GM12878 (cell line): ENCODE measurements around the gene TNFRSF8. TPM values are rescaled to one million over a fixed set of nuclear protein-coding genes. Genes with fewer than 3 reads are reported as not detected.

Experiments
- ASH2L ChIP-seq: fragments of 300-600, 200-600 bp; sonication (generic); IDR thresholded peaks from 2 replicates; pipeline ENCODE4 v1.6.1; 2017; ENCODE audit warnings: low read depth, mild to moderate bottlenecking, borderline replicate concordance
- BHLHE40 ChIP-seq, 2 experiments: fragments of 450-650 bp in 1 of 2; IDR thresholded peaks; 2 replicates each; pipeline ENCODE4 v1.6.1; 2011 to 2017; ENCODE audit warnings: low read depth in 2 of 2, borderline replicate concordance in 1 of 2, improper control_type of control experiment in 1 of 2, low read length in 1 of 2, mild to moderate bottlenecking in 1 of 2
- CEBPB ChIP-seq, 2 experiments: fragments of 150-350 bp in 1 of 2; IDR thresholded peaks; 2 replicates each; pipeline ENCODE4 v1.6.1; 2012 to 2014; ENCODE audit warnings: low read depth in 2 of 2, low read length in 2 of 2, borderline replicate concordance in 1 of 2, inconsistent platforms in 1 of 2
- EED ChIP-seq: sonication (generic); IDR thresholded peaks from 2 replicates; pipeline ENCODE4 v1.6.1; 2016; ENCODE audit warnings: antibody characterized with exemption, low read depth
- ESRRA ChIP-seq: IDR thresholded peaks from 2 replicates; pipeline ENCODE4 v1.6.1; 2012; ENCODE audit warnings: mild to moderate bottlenecking, low read length, improper control_type of control experiment
- ETV6 ChIP-seq, 2 experiments: fragments of 450-650 bp in 1 of 2; IDR thresholded peaks in 1 of 2; conservative IDR thresholded peaks in 1 of 2; 2 replicates each; pipeline ENCODE4 v1.6.1; 2014; ENCODE audit warnings: antibody characterized with exemption in 1 of 2, borderline replicate concordance in 1 of 2, low read depth in 1 of 2, mild to moderate bottlenecking in 1 of 2, moderate library complexity in 1 of 2
- EZH2 ChIP-seq: IDR thresholded peaks from 2 replicates; pipeline ENCODE4 v1.6.1; 2012; ENCODE audit warnings: low read depth, mild to moderate bottlenecking, control low read depth, inconsistent platforms, low read length, borderline replicate concordance; ENCODE audit not compliant: control insufficient read depth
- FOXM1 ChIP-seq: IDR thresholded peaks from 2 replicates; pipeline ENCODE4 v1.6.1; 2012; ENCODE audit warnings: low read depth, mild to moderate bottlenecking, inconsistent platforms, low read length, moderate library complexity
- GATAD2B ChIP-seq: fragments of 450-650 bp; conservative IDR thresholded peaks from 2 replicates; pipeline ENCODE4 v1.6.1; 2017; ENCODE audit warnings: low read depth, mild to moderate bottlenecking, moderate library complexity
- HDGF ChIP-seq: fragments of 450-650 bp; IDR thresholded peaks from 2 replicates; pipeline ENCODE4 v1.6.1; 2016; ENCODE audit warnings: antibody characterized with exemption
- LARP7 ChIP-seq: fragments of 450-650 bp; IDR thresholded peaks from 2 replicates; pipeline ENCODE4 v1.6.1; 2017; ENCODE audit warnings: mild to moderate bottlenecking
- NFIC ChIP-seq: IDR thresholded peaks from 2 replicates; pipeline ENCODE4 v1.6.1; 2012; ENCODE audit warnings: low read depth, mild to moderate bottlenecking, inconsistent platforms, low read length, moderate library complexity
- NR2C1 ChIP-seq: fragments of 450-650 bp; IDR thresholded peaks from 2 replicates; pipeline ENCODE4 v1.6.1; 2017; ENCODE audit warnings: antibody characterized with exemption, mild to moderate bottlenecking, moderate library complexity
- RB1 ChIP-seq: fragments of 450-650 bp; formaldehyde crosslinking; IDR thresholded peaks from 2 replicates; pipeline ENCODE4 v1.6.1; 2017; ENCODE audit warnings: mild to moderate bottlenecking, borderline replicate concordance
- RCOR1 ChIP-seq: conservative IDR thresholded peaks from 2 replicates; pipeline ENCODE4 v1.6.1; 2012; ENCODE audit warnings: low read depth, low read length, improper control_type of control experiment
- RELA ChIP-seq: fragments of 450-650 bp; IDR thresholded peaks from 2 replicates; pipeline ENCODE4 v1.8.0; 2014; ENCODE audit warnings: borderline replicate concordance; ENCODE audit not compliant: partially characterized antibody
- SIN3A ChIP-seq: IDR thresholded peaks from 2 replicates; pipeline ENCODE4 v1.6.1; 2012; ENCODE audit warnings: low read depth, low read length, improper control_type of control experiment
- SREBF1 ChIP-seq: IDR thresholded peaks from 2 replicates; pipeline ENCODE4 v1.6.1; 2012; ENCODE audit warnings: mild to moderate bottlenecking, low read length
- SREBF2 ChIP-seq: IDR thresholded peaks from 2 replicates; pipeline ENCODE4 v1.6.1; 2012; ENCODE audit warnings: mild to moderate bottlenecking, low read length
- ZBED1 ChIP-seq: IDR thresholded peaks from 2 replicates; pipeline ENCODE4 v1.6.1; 2016; ENCODE audit warnings: borderline replicate concordance
- ZSCAN29 ChIP-seq: fragments of 450-650 bp; IDR thresholded peaks from 2 replicates; pipeline ENCODE4 v1.6.1; 2017; ENCODE audit warnings: mild to moderate bottlenecking, moderate library complexity
- polyA plus RNA-seq, 11 experiments: library from polyadenylated mRNA; depleted of rRNA in 4 of 11; unstranded in 6 of 11; stranded (reverse) in 5 of 11; fragments of >200 nt; fragmentation: Nextera tagmentation in 4 of 11; fragmentation: Illumina TruSeq in 1 of 11; extraction: Ambion mirVana in 4 of 11; extraction: Trizol in 1 of 11; gene quantifications; 1 replicate in 1 of 11; 2 replicates in 10 of 11; pipeline versions ENCODE4 v1.2.1 to v1.2.3, GENCODE V29; 2011 to 2016; ENCODE audit warnings: inconsistent platforms in 2 of 11, missing spikeins in 2 of 11, low read depth in 1 of 11
- total RNA-seq, 4 experiments: library from RNA; depleted of rRNA in 3 of 4; stranded (reverse); fragments of >200 nt in 3 of 4; fragmentation: Illumina TruSeq in 1 of 4; extraction: Trizol in 1 of 4; gene quantifications; 2 replicates each; pipeline versions ENCODE4 v1.2.1 to v1.2.3, GENCODE V29; 2013 to 2021
- TF ChIP-seq, protein P1 (sequence below): fragments of 450-650 bp; IDR thresholded peaks from 2 replicates; pipeline ENCODE4 v1.6.1; 2018; ENCODE audit warnings: borderline replicate concordance, mild to moderate bottlenecking; ENCODE audit not compliant: partially characterized antibody
- TF ChIP-seq, protein P2 (sequence below): IDR thresholded peaks from 2 replicates; pipeline ENCODE4 v1.6.1; 2012; ENCODE audit warnings: low read depth, low read length, improper control_type of control experiment
- TF ChIP-seq, protein P3 (sequence below): fragments of 450-650 bp; IDR thresholded peaks from 2 replicates; pipeline ENCODE4 v1.6.1; 2016; ENCODE audit warnings: mild to moderate bottlenecking, moderate library complexity, borderline replicate concordance

The TNFRSF8 gene
- total and polyA plus RNA-seq, 10 of the 15 experiments (the other 5 are each of a cell fraction or from before 2014, with no cell fraction given) = 9.8 to 114 (median 58.8) TPM

DNA sequence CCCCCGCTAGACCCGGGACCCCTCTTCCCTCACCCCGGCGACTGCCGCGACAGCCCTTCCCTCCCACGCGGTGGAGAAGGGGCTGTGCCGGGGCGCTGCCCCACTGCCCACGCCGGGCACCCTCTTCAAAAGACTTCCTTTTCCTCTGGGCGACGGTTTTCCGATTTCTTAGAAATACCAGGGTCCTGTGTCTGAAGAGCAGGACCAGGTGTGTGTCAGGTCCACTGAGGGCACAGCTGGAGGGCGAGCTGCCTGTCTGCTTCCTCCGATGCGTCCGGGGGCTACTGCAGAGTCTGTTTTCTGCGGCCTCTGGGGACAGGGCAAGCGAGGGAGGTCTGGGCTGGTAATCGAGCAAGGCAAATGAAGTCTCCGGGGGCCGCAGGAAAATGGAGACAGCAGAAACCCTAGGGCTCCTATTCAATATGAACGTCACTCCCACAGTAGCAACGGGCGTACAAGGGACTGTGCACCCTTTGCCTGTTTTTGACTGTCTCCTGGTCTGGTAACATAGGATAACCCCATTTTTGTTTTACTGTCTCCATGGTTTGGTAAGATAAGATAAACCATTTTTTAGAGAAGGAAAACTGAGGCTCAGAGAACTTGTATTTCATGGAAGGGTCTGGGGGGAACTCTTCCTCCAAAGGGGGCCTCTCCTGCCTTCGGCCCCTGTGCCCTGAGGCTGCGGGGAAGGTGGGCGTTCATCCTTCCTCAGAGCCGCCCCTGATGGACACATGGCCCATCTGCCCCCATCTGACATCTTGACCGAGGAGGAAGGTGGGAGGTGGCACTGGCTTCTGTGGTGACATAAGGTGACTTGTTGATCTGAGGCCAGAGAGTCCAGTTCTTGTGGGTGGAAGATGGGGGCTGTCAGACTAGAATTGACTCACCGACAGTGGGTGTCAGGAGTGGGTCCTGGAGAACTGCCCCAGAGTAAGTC, 104.7 kb downstream of the TNFRSF8 start (continued):
- TF ChIP-seq NFIC = no peak
- peak; percentile 29 to 34; a peak in 2 of 4 replicates for TF ChIP-seq BHLHE40 (IDR thresholded peaks at IDR 0.05; ENCODE audit: borderline replicate concordance in 1 of 2, low read depth in 2 of 2, low read length in 1 of 2)
- TF ChIP-seq ASH2L = no peak
- no peak for TF ChIP-seq RCOR1
- TF ChIP-seq CEBPB (IDR thresholded peaks at IDR 0.05; ENCODE audit: borderline replicate concordance in 1 of 2, low read depth in 2 of 2, low read length in 2 of 2) = no peak
- no peak for TF ChIP-seq ZSCAN29
- TF ChIP-seq LARP7 = no peak
- TF ChIP-seq ZBED1 = no peak
- no peak for TF ChIP-seq HDGF
- no peak for TF ChIP-seq EED
- TF ChIP-seq SIN3A = no peak
- TF ChIP-seq, protein P1, sequence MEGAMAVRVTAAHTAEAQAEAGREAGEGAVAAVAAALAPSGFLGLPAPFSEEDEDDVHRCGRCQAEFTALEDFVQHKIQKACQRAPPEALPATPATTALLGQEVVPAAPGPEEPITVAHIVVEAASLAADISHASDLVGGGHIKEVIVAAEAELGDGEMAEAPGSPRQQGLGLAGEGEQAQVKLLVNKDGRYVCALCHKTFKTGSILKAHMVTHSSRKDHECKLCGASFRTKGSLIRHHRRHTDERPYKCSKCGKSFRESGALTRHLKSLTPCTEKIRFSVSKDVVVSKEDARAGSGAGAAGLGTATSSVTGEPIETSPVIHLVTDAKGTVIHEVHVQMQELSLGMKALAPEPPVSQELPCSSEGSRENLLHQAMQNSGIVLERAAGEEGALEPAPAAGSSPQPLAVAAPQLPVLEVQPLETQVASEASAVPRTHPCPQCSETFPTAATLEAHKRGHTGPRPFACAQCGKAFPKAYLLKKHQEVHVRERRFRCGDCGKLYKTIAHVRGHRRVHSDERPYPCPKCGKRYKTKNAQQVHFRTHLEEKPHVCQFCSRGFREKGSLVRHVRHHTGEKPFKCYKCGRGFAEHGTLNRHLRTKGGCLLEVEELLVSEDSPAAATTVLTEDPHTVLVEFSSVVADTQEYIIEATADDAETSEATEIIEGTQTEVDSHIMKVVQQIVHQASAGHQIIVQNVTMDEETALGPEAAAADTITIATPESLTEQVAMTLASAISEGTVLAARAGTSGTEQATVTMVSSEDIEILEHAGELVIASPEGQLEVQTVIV = no peak
- no peak for TF ChIP-seq GATAD2B
- TF ChIP-seq, protein P2, sequence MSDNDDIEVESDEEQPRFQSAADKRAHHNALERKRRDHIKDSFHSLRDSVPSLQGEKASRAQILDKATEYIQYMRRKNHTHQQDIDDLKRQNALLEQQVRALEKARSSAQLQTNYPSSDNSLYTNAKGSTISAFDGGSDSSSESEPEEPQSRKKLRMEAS = no peak
- TF ChIP-seq ESRRA = no peak
- no peak for TF ChIP-seq SREBF1
- no peak for TF ChIP-seq RB1
- no peak for TF ChIP-seq RELA
- TF ChIP-seq NR2C1 = no peak
- no peak for TF ChIP-seq FOXM1
- no peak for TF ChIP-seq ETV6 (conservative IDR thresholded peaks at IDR 0.05 in 1 of 2, IDR thresholded peaks at IDR 0.05 in 1 of 2; ENCODE audit: borderline replicate concordance in 1 of 2, low read depth in 1 of 2)
- no peak for TF ChIP-seq SREBF2
- TF ChIP-seq EZH2 = no peak
- TF ChIP-seq, protein P3, sequence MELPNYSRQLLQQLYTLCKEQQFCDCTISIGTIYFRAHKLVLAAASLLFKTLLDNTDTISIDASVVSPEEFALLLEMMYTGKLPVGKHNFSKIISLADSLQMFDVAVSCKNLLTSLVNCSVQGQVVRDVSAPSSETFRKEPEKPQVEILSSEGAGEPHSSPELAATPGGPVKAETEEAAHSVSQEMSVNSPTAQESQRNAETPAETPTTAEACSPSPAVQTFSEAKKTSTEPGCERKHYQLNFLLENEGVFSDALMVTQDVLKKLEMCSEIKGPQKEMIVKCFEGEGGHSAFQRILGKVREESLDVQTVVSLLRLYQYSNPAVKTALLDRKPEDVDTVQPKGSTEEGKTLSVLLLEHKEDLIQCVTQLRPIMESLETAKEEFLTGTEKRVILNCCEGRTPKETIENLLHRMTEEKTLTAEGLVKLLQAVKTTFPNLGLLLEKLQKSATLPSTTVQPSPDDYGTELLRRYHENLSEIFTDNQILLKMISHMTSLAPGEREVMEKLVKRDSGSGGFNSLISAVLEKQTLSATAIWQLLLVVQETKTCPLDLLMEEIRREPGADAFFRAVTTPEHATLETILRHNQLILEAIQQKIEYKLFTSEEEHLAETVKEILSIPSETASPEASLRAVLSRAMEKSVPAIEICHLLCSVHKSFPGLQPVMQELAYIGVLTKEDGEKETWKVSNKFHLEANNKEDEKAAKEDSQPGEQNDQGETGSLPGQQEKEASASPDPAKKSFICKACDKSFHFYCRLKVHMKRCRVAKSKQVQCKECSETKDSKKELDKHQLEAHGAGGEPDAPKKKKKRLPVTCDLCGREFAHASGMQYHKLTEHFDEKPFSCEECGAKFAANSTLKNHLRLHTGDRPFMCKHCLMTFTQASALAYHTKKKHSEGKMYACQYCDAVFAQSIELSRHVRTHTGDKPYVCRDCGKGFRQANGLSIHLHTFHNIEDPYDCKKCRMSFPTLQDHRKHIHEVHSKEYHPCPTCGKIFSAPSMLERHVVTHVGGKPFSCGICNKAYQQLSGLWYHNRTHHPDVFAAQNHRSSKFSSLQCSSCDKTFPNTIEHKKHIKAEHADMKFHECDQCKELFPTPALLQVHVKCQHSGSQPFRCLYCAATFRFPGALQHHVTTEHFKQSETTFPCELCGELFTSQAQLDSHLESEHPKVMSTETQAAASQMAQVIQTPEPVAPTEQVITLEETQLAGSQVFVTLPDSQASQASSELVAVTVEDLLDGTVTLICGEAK = no peak
